ENCODE data around the gene SLC7A5. TPM values are rescaled to one million over a fixed set of nuclear protein-coding genes. Genes with fewer than 3 reads are reported as not detected.
A peak's percentile ranks its signal among the peaks of the same experiment; 100 is the strongest.

Gene SLC7A5
- total and polyA plus RNA-seq, 2 of the 13 experiments (the other 11 are each of a cell fraction or from before 2014, with no cell fraction given), result 79.6 to 155 TPM

DNA sequence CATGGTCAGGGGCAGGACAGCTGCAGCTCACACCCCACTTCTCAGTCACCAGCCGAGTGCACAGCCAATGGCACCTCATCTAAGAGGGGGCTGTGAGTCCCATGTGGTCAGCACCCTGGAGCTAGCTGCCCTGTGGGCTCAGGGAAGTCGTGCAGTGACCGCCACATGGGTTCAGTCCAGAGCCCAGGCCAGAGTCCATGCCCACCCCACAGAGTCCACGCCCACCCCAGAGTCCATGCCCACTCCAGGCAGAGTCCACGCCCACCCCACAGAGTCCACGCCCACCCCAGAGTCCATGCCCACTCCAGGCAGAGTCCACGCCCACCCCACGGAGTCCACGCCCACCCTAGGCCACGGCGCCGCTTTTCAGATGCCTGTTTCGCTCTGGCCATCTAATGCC is 24.1 kb downstream of the SLC7A5 start (continued):
- TF ChIP-seq, protein P1, sequence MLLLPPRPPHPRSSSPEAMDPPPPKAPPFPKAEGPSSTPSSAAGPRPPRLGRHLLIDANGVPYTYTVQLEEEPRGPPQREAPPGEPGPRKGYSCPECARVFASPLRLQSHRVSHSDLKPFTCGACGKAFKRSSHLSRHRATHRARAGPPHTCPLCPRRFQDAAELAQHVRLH (CRISPR knock-in tag; IDR thresholded peaks at IDR 0.05; ENCODE audit: borderline replicate concordance, low read depth), result no peak
- TF ChIP-seq, protein P2, sequence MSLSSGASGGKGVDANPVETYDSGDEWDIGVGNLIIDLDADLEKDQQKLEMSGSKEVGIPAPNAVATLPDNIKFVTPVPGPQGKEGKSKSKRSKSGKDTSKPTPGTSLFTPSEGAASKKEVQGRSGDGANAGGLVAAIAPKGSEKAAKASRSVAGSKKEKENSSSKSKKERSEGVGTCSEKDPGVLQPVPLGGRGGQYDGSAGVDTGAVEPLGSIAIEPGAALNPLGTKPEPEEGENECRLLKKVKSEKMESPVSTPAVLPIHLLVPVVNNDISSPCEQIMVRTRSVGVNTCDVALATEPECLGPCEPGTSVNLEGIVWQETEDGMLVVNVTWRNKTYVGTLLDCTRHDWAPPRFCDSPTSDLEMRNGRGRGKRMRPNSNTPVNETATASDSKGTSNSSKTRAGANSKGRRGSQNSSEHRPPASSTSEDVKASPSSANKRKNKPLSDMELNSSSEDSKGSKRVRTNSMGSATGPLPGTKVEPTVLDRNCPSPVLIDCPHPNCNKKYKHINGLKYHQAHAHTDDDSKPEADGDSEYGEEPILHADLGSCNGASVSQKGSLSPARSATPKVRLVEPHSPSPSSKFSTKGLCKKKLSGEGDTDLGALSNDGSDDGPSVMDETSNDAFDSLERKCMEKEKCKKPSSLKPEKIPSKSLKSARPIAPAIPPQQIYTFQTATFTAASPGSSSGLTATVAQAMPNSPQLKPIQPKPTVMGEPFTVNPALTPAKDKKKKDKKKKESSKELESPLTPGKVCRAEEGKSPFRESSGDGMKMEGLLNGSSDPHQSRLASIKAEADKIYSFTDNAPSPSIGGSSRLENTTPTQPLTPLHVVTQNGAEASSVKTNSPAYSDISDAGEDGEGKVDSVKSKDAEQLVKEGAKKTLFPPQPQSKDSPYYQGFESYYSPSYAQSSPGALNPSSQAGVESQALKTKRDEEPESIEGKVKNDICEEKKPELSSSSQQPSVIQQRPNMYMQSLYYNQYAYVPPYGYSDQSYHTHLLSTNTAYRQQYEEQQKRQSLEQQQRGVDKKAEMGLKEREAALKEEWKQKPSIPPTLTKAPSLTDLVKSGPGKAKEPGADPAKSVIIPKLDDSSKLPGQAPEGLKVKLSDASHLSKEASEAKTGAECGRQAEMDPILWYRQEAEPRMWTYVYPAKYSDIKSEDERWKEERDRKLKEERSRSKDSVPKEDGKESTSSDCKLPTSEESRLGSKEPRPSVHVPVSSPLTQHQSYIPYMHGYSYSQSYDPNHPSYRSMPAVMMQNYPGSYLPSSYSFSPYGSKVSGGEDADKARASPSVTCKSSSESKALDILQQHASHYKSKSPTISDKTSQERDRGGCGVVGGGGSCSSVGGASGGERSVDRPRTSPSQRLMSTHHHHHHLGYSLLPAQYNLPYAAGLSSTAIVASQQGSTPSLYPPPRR (CRISPR knock-in tag; IDR thresholded peaks at IDR 0.05; ENCODE audit: borderline replicate concordance), result 0 out of 2 replicates have a peak, but pooled peaks have one; percentile 31
- no peak for TF ChIP-seq MTF1 (CRISPR knock-in tag; IDR thresholded peaks at IDR 0.05)
- TF ChIP-seq, protein P3, sequence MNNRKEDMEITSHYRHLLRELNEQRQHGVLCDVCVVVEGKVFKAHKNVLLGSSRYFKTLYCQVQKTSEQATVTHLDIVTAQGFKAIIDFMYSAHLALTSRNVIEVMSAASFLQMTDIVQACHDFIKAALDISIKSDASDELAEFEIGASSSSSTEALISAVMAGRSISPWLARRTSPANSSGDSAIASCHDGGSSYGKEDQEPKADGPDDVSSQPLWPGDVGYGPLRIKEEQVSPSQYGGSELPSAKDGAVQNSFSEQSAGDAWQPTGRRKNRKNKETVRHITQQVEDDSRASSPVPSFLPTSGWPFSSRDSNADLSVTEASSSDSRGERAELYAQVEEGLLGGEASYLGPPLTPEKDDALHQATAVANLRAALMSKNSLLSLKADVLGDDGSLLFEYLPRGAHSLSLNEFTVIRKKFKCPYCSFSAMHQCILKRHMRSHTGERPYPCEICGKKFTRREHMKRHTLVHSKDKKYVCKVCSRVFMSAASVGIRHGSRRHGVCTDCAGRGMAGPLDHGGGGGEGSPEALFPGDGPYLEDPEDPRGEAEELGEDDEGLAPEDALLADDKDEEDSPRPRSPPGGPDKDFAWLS (CRISPR knock-in tag; IDR thresholded peaks at IDR 0.05; ENCODE audit: borderline replicate concordance), result no peak
- no peak for TF ChIP-seq ZNF574 (CRISPR knock-in tag; IDR thresholded peaks at IDR 0.05)
- TF ChIP-seq, protein P4, sequence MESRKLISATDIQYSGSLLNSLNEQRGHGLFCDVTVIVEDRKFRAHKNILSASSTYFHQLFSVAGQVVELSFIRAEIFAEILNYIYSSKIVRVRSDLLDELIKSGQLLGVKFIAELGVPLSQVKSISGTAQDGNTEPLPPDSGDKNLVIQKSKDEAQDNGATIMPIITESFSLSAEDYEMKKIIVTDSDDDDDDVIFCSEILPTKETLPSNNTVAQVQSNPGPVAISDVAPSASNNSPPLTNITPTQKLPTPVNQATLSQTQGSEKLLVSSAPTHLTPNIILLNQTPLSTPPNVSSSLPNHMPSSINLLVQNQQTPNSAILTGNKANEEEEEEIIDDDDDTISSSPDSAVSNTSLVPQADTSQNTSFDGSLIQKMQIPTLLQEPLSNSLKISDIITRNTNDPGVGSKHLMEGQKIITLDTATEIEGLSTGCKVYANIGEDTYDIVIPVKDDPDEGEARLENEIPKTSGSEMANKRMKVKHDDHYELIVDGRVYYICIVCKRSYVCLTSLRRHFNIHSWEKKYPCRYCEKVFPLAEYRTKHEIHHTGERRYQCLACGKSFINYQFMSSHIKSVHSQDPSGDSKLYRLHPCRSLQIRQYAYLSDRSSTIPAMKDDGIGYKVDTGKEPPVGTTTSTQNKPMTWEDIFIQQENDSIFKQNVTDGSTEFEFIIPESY (CRISPR knock-in tag; IDR thresholded peaks at IDR 0.05), result peak; percentile 27; the same call in 1 of the 2 replicates
- TF ChIP-seq JDP2 (CRISPR knock-in tag; IDR thresholded peaks at IDR 0.05; ENCODE audit: borderline replicate concordance), result no peak
- 0 out of 2 replicates have a peak, but pooled peaks have one; percentile 39 for TF ChIP-seq SALL1 (CRISPR knock-in tag; IDR thresholded peaks at IDR 0.05)
- TF ChIP-seq ZNF598 (CRISPR knock-in tag; IDR thresholded peaks at IDR 0.05; ENCODE audit: borderline replicate concordance), result 0 out of 2 replicates have a peak, but pooled peaks have one; percentile 35
- TF ChIP-seq HES4 (CRISPR knock-in tag; IDR thresholded peaks at IDR 0.05; ENCODE audit: borderline replicate concordance), result 0 out of 2 replicates have a peak, but pooled peaks have one; percentile 25
- TF ChIP-seq HNF4A (CRISPR knock-in tag; IDR thresholded peaks at IDR 0.05), result peak; percentile 35; the same call in 1 of the 2 replicates
- no peak for TF ChIP-seq BRD4 (CRISPR knock-in tag; IDR thresholded peaks at IDR 0.05)
- TF ChIP-seq, protein P5, sequence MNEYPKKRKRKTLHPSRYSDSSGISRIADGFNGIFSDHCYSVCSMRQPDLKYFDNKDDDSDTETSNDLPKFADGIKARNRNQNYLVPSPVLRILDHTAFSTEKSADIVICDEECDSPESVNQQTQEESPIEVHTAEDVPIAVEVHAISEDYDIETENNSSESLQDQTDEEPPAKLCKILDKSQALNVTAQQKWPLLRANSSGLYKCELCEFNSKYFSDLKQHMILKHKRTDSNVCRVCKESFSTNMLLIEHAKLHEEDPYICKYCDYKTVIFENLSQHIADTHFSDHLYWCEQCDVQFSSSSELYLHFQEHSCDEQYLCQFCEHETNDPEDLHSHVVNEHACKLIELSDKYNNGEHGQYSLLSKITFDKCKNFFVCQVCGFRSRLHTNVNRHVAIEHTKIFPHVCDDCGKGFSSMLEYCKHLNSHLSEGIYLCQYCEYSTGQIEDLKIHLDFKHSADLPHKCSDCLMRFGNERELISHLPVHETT (CRISPR knock-in tag; conservative IDR thresholded peaks at IDR 0.05), result no peak
